HepG2 (cell line): ENCODE measurements around the gene PIP5K1A. TPM values are rescaled to one million over a fixed set of nuclear protein-coding genes. Genes with fewer than 3 reads are reported as not detected.

Experiments
- ATAC-seq: fragments of 200-7000 bp; cut with Tn5 transposase; 3 replicates; pipeline ENCODE4 v1.9.1; 2020; ENCODE audit warnings: mild to moderate bottlenecking, moderate library complexity
- BruUV-seq: library from RNA; stranded (reverse); fragments of 400-500 nt; replicated peaks from 2 replicates; lab custom pipeline; 2021; lab: Mats Ljungman, UMichigan
- CTCF ChIA-PET: fragments of 300-600 bp; formaldehyde crosslinking; extraction: SDS; loops from one replicate; lab custom pipeline; 2021; ENCODE audit warnings: low total read pairs, inconsistent platforms, low intra/inter-chr PET ratio; lab: Yijun Ruan, JAX
- POLR2A ChIA-PET: fragments of 350-600 bp; sonication (Branson Sonifier 250); formaldehyde crosslinking; loops from one replicate; lab custom pipeline; 2020; ENCODE audit warnings: antibody characterized with exemption, inconsistent platforms; lab: Yijun Ruan, JAX
- DNase-seq: peaks from one replicate; pipeline ENCODE4 v3.0.0-alpha.2; 2015; ENCODE audit warnings: low spot score
- FAIRE-seq: peaks from 3 replicates; lab custom pipeline; 2011; peaks lifted over from hg19 to GRCh38; lab: Jason Lieb, UNC
- H2AFZ ChIP-seq: one replicate; pipeline ENCODE4 v1.6.1; 2011; ENCODE audit warnings: low read length, inconsistent platforms
- H3K27ac ChIP-seq: fragments of 300-600 bp; 3 replicates; pipeline ENCODE4 v1.8.0; 2011; ENCODE audit warnings: mixed run types, mild to moderate bottlenecking, mixed read lengths, low read length, inconsistent platforms; ENCODE audit not compliant: insufficient read depth; ENCODE audit errors: extremely low read length
- H3K27me3 ChIP-seq, 2 experiments: fragments of 200-600 bp in 1 of 2; 2 replicates in 1 of 2; 3 replicates in 1 of 2; pipeline versions ENCODE4 v1.6.0 to v1.8.0; 2011; ENCODE audit warnings: low read length in 2 of 2, mild to moderate bottlenecking in 2 of 2, moderate library complexity in 2 of 2, inconsistent platforms in 1 of 2; ENCODE audit not compliant: insufficient read depth in 2 of 2, control insufficient read depth in 1 of 2
- H3K36me3 ChIP-seq, 2 experiments: fragments of 200-600 bp in 1 of 2; replicated peaks in 1 of 2; 2 replicates in 1 of 2; 3 replicates in 1 of 2; pipeline versions ENCODE4 v1.5.1 to v1.8.0; 2011; ENCODE audit warnings: low read length in 2 of 2, inconsistent platforms in 1 of 2; ENCODE audit not compliant: insufficient read depth in 2 of 2, control insufficient read depth in 1 of 2
- H3K4me1 ChIP-seq: 2 replicates; pipeline ENCODE4 v1.5.1; 2012; ENCODE audit warnings: low read length, inconsistent platforms; ENCODE audit not compliant: insufficient read depth
- H3K4me2 ChIP-seq: 2 replicates; pipeline ENCODE4 v1.6.0; 2011; ENCODE audit warnings: low read depth, low read length, inconsistent platforms
- H3K4me3 ChIP-seq, 3 experiments: fragments of 200-600 bp in 1 of 3; sonication (generic), shearing (Covaris generic) in 1 of 3; replicated peaks in 1 of 3; 2 replicates each; pipeline ENCODE4 v1.5.1; 2011 to 2016; ENCODE audit warnings: low read length in 3 of 3, inconsistent platforms in 2 of 3, low read depth in 2 of 3, mild to moderate bottlenecking in 2 of 3, control low read depth in 1 of 3, mixed read lengths in 1 of 3; ENCODE audit not compliant: insufficient read depth in 1 of 3
- H3K79me2 ChIP-seq: one replicate; pipeline ENCODE4 v1.6.1; 2011; ENCODE audit warnings: low read length, inconsistent platforms; ENCODE audit not compliant: insufficient read depth
- H3K9ac ChIP-seq: 2 replicates; pipeline ENCODE4 v1.6.0; 2011; ENCODE audit warnings: mild to moderate bottlenecking, low read depth, low read length, inconsistent platforms; ENCODE audit not compliant: insufficient read depth
- H3K9me3 ChIP-seq: 2 replicates; pipeline ENCODE4 v1.5.1; 2012; ENCODE audit warnings: mild to moderate bottlenecking, low read length
- H4K20me1 ChIP-seq: 2 replicates; pipeline ENCODE4 v1.6.0; 2011; ENCODE audit warnings: inconsistent platforms, mild to moderate bottlenecking, low read length, moderate library complexity; ENCODE audit not compliant: insufficient read depth
- EED ChIP-seq: sonication (generic); formaldehyde crosslinking; IDR thresholded peaks from 2 replicates; pipeline ENCODE4 v1.5.0; 2020; ENCODE audit warnings: mild to moderate bottlenecking, missing genetic modification reagents
- HDAC2 ChIP-seq: sonication (generic); formaldehyde crosslinking; IDR thresholded peaks from 2 replicates; pipeline ENCODE4 v1.4.0; 2020; ENCODE audit warnings: missing genetic modification reagents
- HNRNPUL1 ChIP-seq: fragments of 200-400 bp; formaldehyde crosslinking; IDR thresholded peaks from 2 replicates; pipeline ENCODE4 v1.6.1; 2017; ENCODE audit warnings: low read depth, mild to moderate bottlenecking, low read length, moderate library complexity
- MAX ChIP-seq: IDR thresholded peaks from 2 replicates; pipeline ENCODE4 v1.6.1; 2012; ENCODE audit warnings: inconsistent platforms
- NKX3-1 ChIP-seq: sonication (generic); formaldehyde crosslinking; IDR thresholded peaks from 2 replicates; pipeline ENCODE4 v1.5.0; 2020; ENCODE audit warnings: missing genetic modification reagents
- REPIN1 ChIP-seq: sonication (generic); formaldehyde crosslinking; IDR thresholded peaks from 2 replicates; pipeline ENCODE4 v1.8.0; 2022; ENCODE audit warnings: missing genetic modification reagents, low read depth, mild to moderate bottlenecking, borderline replicate concordance
- SIN3A ChIP-seq: IDR thresholded peaks from 2 replicates; pipeline ENCODE4 v1.6.1; 2011; ENCODE audit warnings: low read depth, mild to moderate bottlenecking, control low read depth, low read length, borderline replicate concordance
- SRF ChIP-seq: IDR thresholded peaks from 2 replicates; pipeline ENCODE4 v1.6.1; 2011; ENCODE audit warnings: mild to moderate bottlenecking, low read depth, low read length, moderate library complexity
- SRSF4 ChIP-seq: fragments of 200-400 bp; formaldehyde crosslinking; IDR thresholded peaks from one replicate; pipeline ENCODE4 v1.6.1; 2018; ENCODE audit warnings: mild to moderate bottlenecking, low read depth, low read length, moderate library complexity; ENCODE audit not compliant: poor library complexity, severe bottlenecking
- THAP9 ChIP-seq: sonication (generic); formaldehyde crosslinking; IDR thresholded peaks from 2 replicates; pipeline ENCODE4; 2020; ENCODE audit warnings: missing genetic modification reagents, mild to moderate bottlenecking, borderline replicate concordance
- ZNF205 ChIP-seq: IDR thresholded peaks from 2 replicates; pipeline ENCODE4 v1.6.1; 2018; ENCODE audit warnings: missing biosample characterization, missing genetic modification reagents
- ZNF331 ChIP-seq: sonication (generic); formaldehyde crosslinking; IDR thresholded peaks from 2 replicates; pipeline ENCODE4 v1.4.0; 2020; ENCODE audit warnings: missing genetic modification reagents
- ZNF563 ChIP-seq: sonication (generic); formaldehyde crosslinking; IDR thresholded peaks from 2 replicates; pipeline ENCODE4 v1.8.0; 2022; ENCODE audit warnings: mild to moderate bottlenecking, moderate library complexity, missing genetic modification reagents
- ZNF678 ChIP-seq: sonication (generic); formaldehyde crosslinking; IDR thresholded peaks from 2 replicates; pipeline ENCODE4 v1.4.0; 2020; ENCODE audit warnings: mild to moderate bottlenecking, missing genetic modification reagents
- ZNF766 ChIP-seq: sonication (generic); formaldehyde crosslinking; IDR thresholded peaks from 2 replicates; pipeline ENCODE4 v1.5.0; 2020; ENCODE audit warnings: missing genetic modification reagents, borderline replicate concordance
- WGBS: methylation state at CpG from one replicate; pipeline ENCODE4 v1.1.6; 2017; ENCODE audit warnings: low lambda C conversion rate; 5-methylcytosine and 5-hydroxymethylcytosine counted together
- in situ Hi-C: cut with HindIII; loops from 2 replicates; pipeline ENCODE4 v1.10.0; 2017; ENCODE audit warnings: low pct_unique_long_range_greater_than_20kb; ENCODE audit not compliant: extremely low pct_ligation_motif_present
- intact Hi-C: fragments of 100-400 bp; cut with micrococcal nuclease; formaldehyde crosslinking; loops from one replicate; pipeline ENCODE4 v1.10.0; 2022; ENCODE audit not compliant: unreplicated experiment
- polyA plus RNA-seq, 8 experiments: library from polyadenylated mRNA; depleted of rRNA in 3 of 8; stranded (reverse) in 7 of 8; unstranded in 1 of 8; fragments of >200 nt; fragmentation: Illumina TruSeq in 4 of 8; extraction: Trizol in 4 of 8; gene quantifications; 2 replicates each; pipeline versions ENCODE4 v1.2.1 to v1.2.3, GENCODE V29; 2011 to 2016; ENCODE audit warnings: low read depth in 4 of 8, missing spikeins in 1 of 8, mixed read lengths in 1 of 8; ENCODE audit not compliant: insufficient read depth in 1 of 8
- total RNA-seq, 5 experiments: library from RNA; depleted of rRNA; stranded (reverse); fragments of >200 nt; fragmentation: Illumina TruSeq; extraction: Trizol; gene quantifications; 2 replicates each; pipeline ENCODE4 v1.2.3, GENCODE V29; 2016; ENCODE audit warnings: low read depth in 1 of 5
- TF ChIP-seq, protein P1 (sequence below): sonication (generic); formaldehyde crosslinking; IDR thresholded peaks from 2 replicates; pipeline ENCODE4 v1.5.0; 2020; ENCODE audit warnings: missing genetic modification reagents
- TF ChIP-seq, protein P2 (sequence below): IDR thresholded peaks from 2 replicates; pipeline ENCODE4 v1.6.1; 2016

Gene PIP5K1A
- total and polyA plus RNA-seq, 2 of the 13 experiments (the other 11 are each of a cell fraction or from before 2014, with no cell fraction given): 45.3 to 65.1 TPM

GRCh38 chr1:151189637-151190445 lies 8.5 kb upstream of the PIP5K1A start, which contains the start of gene VPS72:
TSS of gene VPS72 (minus strand) at chr1:151190197. CDS start at chr1:151190121, 76 bp downstream.
- peak; percentile 95 for ATAC-seq
- H3K9me3 ChIP-seq: no peaks in the 10 kb centered on the region
- ChIA-PET POLR2A (interaction anchor here (0.6 to 1.6 kb wide), 23 partner anchors 9 to 628 kb away, joined by 3 to 25 read pairs (median 5); partner anchors contain the start of genes CGN, LYSMD1, MINDY1 and PI4KB), CTCF (no interaction called here)
- peaks cover 42% of the 10 kb centered on the region for H3K4me1 ChIP-seq
- intact Hi-C loops: no loop called here
- peak; percentile 85 for DNase-seq
- peak within 1 kb of the TSS; percentile 78 to 82 (median 81) for H3K4me3 ChIP-seq
- H3K4me2 ChIP-seq: peak within 1 kb of the TSS; percentile 93
- H3K36me3 ChIP-seq: peaks cover 2 to 7% of the 10 kb centered on the region in 2 experiments
- no peaks in the 10 kb centered on the region for H3K27me3 ChIP-seq
- no peaks in the 10 kb centered on the region for H4K20me1 ChIP-seq
- WGBS: 1% methylated on average over 42 of the region's 42 CpGs
- in situ Hi-C loops: no loop called here
- peaks cover 15% of the 10 kb centered on the region for H3K79me2 ChIP-seq
- peak within 1 kb of the TSS; percentile 33 for H2AFZ ChIP-seq
- H3K27ac ChIP-seq: peak within 1 kb of the TSS; percentile 78
- BruUV-seq: no TSS peak
- FAIRE-seq: peak; percentile 47
- H3K9ac ChIP-seq: peak within 1 kb of the TSS; percentile 76
- TF ChIP-seq SRSF4 (no peak), HNRNPUL1 (no peak), REPIN1 (CRISPR knock-in tag) (peak; percentile 86; the same call in 1 of the 2 replicates), EED (CRISPR knock-in tag) (peak; percentile 19; the same call in 1 of the 2 replicates), ZNF563 (CRISPR knock-in tag) (no peak), SIN3A (peak; percentile 84; the same call in 1 of the 2 replicates), ZNF678 (CRISPR knock-in tag) (0 out of 2 replicates have a peak, but pooled peaks have one; percentile 24), ZNF205 (CRISPR knock-in tag) (peak; percentile 73), MAX (peak; percentile 36), THAP9 (peak; percentile 88; the same call in 1 of the 2 replicates), NKX3-1 (0 out of 2 replicates have a peak, but pooled peaks have one; percentile 64), ZNF766 (CRISPR knock-in tag) (peak; percentile 57; the same call in 1 of the 2 replicates), HDAC2 (CRISPR knock-in tag) (peak; percentile 75), SRF (peak; percentile 97), ZNF331 (CRISPR knock-in tag) (peak; percentile 92)
- TF ChIP-seq, protein P1, sequence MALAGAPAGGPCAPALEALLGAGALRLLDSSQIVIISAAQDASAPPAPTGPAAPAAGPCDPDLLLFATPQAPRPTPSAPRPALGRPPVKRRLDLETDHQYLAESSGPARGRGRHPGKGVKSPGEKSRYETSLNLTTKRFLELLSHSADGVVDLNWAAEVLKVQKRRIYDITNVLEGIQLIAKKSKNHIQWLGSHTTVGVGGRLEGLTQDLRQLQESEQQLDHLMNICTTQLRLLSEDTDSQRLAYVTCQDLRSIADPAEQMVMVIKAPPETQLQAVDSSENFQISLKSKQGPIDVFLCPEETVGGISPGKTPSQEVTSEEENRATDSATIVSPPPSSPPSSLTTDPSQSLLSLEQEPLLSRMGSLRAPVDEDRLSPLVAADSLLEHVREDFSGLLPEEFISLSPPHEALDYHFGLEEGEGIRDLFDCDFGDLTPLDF: peak; percentile 62
- TF ChIP-seq, protein P2, sequence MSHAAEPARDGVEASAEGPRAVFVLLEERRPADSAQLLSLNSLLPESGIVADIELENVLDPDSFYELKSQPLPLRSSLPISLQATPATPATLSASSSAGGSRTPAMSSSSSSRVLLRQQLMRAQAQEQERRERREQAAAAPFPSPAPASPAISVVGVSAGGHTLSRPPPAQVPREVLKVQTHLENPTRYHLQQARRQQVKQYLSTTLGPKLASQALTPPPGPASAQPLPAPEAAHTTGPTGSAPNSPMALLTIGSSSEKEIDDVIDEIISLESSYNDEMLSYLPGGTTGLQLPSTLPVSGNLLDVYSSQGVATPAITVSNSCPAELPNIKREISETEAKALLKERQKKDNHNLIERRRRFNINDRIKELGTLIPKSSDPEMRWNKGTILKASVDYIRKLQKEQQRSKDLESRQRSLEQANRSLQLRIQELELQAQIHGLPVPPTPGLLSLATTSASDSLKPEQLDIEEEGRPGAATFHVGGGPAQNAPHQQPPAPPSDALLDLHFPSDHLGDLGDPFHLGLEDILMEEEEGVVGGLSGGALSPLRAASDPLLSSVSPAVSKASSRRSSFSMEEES (CRISPR knock-in tag): peak; percentile 78
